SIG-M5 treated with dmso at 0.1 percent for 504 hours (cell line): ENCODE data around the gene FANCI.
"Not testable (repeated sequence)": the region's sequence is repeated elsewhere in the genome, so short reads cannot be mapped to it uniquely, and the experiment has no call there.

Experiments
- DNase-seq: peaks from one replicate; lab custom pipeline; 2025; ENCODE audit not compliant: unreplicated experiment; lab: John Stamatoyannopoulos, UW

FANCI gene

GRCh38 chr15:89221543-89221942, 22.2 kb upstream of the FANCI start, which contains the start of gene RLBP1:
Gene RLBP1, minus strand, starts transcription at chr15:89221579. Its CDS starts 2,604 bp downstream, at chr15:89218975.
- no peak for DNase-seq

- DNase-seq = no peak
Measured at GRCh38 chr15:89225588-89225987, 18.2 kb upstream of the FANCI start.

- DNase-seq = no peak
Measured at GRCh38 chr15:89226359-89227221, 17.2 kb upstream of the FANCI start.

GRCh38 chr15:89227425-89227824, 16.4 kb upstream of the FANCI start:
- no peak for DNase-seq

GRCh38 chr15:89230277-89230676, 13.5 kb upstream of the FANCI start:
- DNase-seq = no peak

- DNase-seq = no peak
Measured at GRCh38 chr15:89231832-89232231, 11.9 kb upstream of the FANCI start.

GRCh38 chr15:89239883-89240810, 3.6 kb upstream of the FANCI start:
- not testable (repeated sequence) for DNase-seq

- DNase-seq = no peak
Measured at GRCh38 chr15:89243046-89243690, 611 bp upstream of the FANCI start.

- no peak for DNase-seq
Measured at GRCh38 chr15:89244574-89244903, 760 bp downstream of the FANCI start.

- DNase-seq = no peak
Measured at GRCh38 chr15:89247446-89247845, 3.7 kb downstream of the FANCI start.

GRCh38 chr15:89248584-89248983, 4.8 kb downstream of the FANCI start:
- DNase-seq = no peak

GRCh38 chr15:89250142-89250541, 6.4 kb downstream of the FANCI start:
- DNase-seq = not testable (repeated sequence)

- DNase-seq = not testable (repeated sequence)
Measured at GRCh38 chr15:89277281-89277680, 33.5 kb downstream of the FANCI start.

- no peak for DNase-seq
Measured at GRCh38 chr15:89278307-89278706, 34.5 kb downstream of the FANCI start.

GRCh38 chr15:89282631-89283030, 38.9 kb downstream of the FANCI start:
- DNase-seq = no peak

GRCh38 chr15:89283201-89283600, 39.4 kb downstream of the FANCI start:
- no peak for DNase-seq

GRCh38 chr15:89291934-89292438, 48.2 kb downstream of the FANCI start:
- DNase-seq = no peak

GRCh38 chr15:89293012-89293411, 49.2 kb downstream of the FANCI start:
- no peak for DNase-seq

GRCh38 chr15:89299896-89300295, 56.1 kb downstream of the FANCI start:
- DNase-seq = no peak

- no peak for DNase-seq
Measured at GRCh38 chr15:89301304-89302089, 57.7 kb downstream of the FANCI start.
